Activated T-cell treated with anti-CD3 and anti-CD28 coated beads, Interleukin-2, amount 50 U/mL, for 1 hour (primary cell): Measurements from ENCODE around the gene GPR162.
A peak's percentile ranks its signal among the peaks of the same experiment; 100 is the strongest.

Experiments
- DNase-seq: peaks from one replicate; pipeline ENCODE4 v3.0.0-alpha.2; 2020

GPR162 gene

GRCh38 chr12:6788972-6789924, 32.4 kb upstream of the GPR162 start, which contains the start of gene CD4:
TSS of gene CD4 (plus strand) at chr12:6789528. CDS start at chr12:6800139, 10,611 bp downstream.
- peak; percentile 70 for DNase-seq

DNA sequence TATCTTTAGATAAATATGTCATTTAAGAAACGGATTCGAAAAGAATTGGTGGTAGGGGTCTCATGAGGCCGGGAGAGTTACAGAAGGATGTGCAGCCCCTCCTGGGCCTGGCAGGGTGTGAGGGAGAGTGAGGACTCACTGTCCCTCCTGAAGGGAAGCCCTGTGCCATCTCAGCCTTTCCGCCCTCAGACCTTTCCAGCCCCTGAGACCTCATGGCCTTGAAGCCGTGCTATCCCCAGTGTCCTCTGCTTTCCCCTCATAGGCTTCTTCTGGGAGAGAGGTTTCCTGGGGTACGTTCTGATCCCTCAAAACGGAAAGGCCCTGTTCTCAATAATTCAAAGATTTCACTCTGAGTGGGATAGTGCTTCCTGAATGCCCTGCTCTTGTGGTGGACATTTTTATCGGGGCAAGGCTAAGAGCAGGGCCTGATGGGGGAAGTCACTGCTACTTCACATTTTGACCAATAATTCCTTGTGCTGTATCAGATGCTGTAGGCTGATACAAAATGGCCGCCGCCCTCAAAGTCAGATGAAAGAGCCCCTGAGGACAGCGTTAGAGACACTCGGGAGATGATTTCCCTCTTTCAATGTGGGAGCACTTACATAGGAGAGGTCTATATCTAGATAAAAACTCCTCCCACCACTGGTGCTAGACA, 31.0 kb upstream of the GPR162 start:
- peak; percentile 49 for DNase-seq

GRCh38 chr12:6791931-6792520, 29.6 kb upstream of the GPR162 start:
- DNase-seq: no peak

GRCh38 chr12:6792522-6793201, 29.0 kb upstream of the GPR162 start:
- peak; percentile 52 for DNase-seq

- no peak for DNase-seq
These were observed 26.5 kb upstream of the GPR162 start for GRCh38 chr12:6795088-6795487.

DNA sequence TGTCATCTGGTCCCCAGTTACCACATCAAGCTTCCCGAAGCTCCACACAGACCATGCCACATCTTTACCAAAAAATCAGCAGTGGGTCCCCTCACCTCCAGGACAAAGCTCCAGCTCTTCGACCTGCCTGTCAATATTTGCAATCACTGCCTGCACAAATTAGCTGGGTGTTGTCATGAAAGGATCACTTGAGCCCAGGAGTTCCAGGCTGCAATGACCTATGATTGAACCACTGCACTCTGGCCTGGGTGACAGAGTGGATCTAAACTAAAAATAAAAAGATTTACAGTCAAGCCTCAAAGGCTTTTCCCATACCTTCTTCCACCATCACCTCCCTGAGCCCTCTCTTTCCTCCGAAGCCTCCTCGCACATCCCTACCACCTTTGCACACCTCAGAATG, 25.0 kb upstream of the GPR162 start:
- no peak for DNase-seq

DNA sequence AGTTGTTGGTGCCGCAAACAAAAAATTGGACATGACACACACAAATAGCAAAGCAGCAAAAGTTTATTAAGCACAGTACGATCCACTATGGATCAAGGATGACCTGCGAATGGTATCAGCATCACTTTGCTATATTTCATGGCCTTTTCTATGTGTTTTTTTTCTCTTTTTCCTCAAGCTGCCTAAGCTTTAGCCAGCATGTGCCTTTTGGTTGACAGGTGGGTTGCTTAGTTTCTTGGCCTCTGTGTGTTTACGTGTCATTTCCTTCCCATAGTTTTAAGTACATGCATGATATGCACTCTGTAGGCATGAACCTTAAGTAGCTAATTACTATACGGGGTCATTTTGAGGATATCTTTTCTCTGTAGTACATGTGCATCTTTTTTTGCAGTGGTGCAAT, 22.5 kb upstream of the GPR162 start:
- DNase-seq: no peak

DNA sequence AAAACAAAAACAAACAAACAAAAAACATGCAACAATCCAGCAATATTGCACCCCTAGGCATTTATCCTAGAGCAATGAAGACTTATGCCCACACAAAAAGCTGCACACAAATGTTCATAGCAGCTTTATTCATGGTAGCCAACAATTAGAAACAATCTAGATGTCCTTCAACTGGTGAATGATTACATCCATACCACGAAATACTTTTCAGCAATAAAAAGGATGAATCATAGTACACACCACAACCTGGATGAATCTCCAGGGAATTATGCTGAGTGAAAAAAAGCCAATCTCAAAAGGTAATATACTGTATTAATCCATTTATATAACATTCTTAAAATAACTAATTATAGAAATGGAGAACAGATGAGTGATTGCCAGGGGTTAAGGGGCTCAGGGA, 14.5 kb upstream of the GPR162 start:
- no peak for DNase-seq

DNA sequence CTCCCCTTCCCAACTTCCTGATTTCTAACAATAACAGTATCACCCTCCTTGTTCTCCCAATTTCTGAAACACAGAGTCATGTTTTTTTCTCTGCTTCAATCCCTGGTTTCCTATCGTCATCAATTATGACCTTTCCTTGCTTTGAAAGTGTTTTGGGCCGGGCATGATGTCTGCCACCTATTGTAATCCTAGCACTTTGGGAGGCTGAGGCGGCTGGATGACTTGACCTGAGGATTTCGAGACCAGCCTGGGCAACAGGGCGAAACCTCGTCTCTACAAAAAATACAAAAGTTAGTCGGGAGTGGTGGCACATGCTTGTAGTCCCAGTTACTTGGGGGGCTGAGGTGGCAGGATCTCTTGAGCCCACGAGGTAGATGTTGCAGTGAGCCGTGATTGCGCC, 12.6 kb upstream of the GPR162 start:
- no peak for DNase-seq

GRCh38 chr12:6810758-6811157, 10.9 kb upstream of the GPR162 start:
- DNase-seq: no peak

DNA sequence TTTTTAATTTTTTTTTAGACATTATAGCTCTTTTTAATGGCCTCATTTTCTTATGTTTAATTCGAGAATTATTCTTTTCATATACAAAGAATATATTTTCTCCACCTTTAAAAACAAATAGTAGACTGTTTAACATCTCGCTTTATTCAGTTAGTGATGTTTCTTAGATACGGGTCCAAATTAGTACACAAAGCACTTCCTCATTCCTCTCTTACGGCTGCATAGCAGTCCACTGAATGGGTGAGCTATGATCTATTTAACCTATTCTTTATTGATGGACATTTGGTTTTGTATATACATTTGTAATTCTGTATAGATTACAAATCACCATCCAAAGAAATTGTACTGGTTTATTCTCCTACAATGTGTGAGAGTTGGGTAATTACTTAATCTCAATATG, 8.3 kb upstream of the GPR162 start:
- DNase-seq: no peak

DNA sequence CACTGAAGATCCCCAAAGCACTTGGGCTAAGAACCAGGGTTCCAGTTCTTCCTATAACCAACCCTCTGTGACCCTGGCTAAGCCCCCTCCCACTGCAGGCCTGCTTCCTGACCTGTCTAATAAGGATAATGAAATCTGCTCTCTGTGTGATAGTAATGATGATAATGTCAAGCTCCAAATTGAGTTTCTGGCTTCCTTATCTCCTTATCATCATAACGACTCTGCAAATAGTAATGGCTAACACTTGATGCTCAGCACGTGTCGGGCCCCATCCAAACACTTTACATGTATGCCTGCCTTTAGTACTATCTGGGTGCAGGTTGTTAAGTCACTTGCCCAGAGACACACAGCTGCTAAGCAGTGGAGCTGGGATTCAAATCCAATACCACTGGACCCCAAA, 5.0 kb upstream of the GPR162 start:
- no peak for DNase-seq

DNA sequence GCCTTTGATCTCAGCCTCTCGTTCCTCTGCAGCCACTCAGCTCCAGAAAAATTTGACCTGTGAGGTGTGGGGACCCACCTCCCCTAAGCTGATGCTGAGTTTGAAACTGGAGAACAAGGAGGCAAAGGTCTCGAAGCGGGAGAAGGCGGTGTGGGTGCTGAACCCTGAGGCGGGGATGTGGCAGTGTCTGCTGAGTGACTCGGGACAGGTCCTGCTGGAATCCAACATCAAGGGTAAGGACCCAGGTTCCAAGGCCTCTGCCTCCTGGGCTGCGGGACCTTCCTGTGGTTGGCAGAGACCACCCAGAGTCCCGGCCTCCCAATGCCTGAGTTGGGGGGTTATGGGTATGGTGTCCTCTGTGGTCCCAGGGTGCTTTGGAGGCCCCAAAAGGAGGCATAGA, 4.5 kb upstream of the GPR162 start:
- DNase-seq: no peak

GRCh38 chr12:6817662-6818157, 3.9 kb upstream of the GPR162 start:
- DNase-seq: no peak

GRCh38 chr12:6818222-6818621, 3.4 kb upstream of the GPR162 start:
- DNase-seq: no peak

- DNase-seq: no peak
These were observed 3.0 kb upstream of the GPR162 start for GRCh38 chr12:6818645-6819044.

GRCh38 chr12:6819106-6820030, 2.3 kb upstream of the GPR162 start:
- DNase-seq: no peak

- DNase-seq: no peak
These were observed 1.5 kb upstream of the GPR162 start for GRCh38 chr12:6820166-6820565.

DNA sequence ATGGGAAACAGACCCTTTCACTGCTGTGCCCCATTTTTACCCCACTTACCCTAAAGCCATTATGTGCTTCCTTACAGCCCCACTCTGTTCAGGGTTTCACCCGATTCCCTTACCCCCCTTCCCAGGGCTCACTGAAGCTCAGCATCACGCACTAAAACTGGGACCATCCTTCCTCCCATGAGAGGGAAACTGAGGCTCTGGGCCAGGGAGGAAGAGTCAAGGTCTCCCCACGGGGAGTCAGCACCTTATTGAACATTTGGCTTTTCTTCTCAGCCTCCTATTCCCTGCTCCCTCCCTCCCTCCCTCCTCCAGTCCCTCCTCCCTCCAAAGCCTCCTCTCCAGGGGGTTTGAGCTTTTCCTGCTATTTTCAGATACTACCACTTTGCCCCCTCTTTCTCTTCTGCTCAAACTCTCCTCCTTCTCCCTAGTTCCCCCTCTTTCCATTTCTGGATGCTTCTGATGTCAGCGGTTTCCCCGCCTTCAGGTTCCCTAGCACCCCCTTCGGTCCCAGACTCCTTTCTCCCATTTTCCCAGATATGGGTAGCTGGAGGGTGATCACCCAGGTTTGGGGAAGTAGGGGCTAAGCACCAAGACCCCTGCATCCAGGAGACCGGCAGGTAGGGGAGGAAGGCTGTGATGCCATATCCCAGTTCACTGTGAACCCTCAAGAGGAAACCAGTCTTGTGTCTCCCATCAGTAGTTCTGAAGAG, 960 bp downstream of the GPR162 start:
- DNase-seq: no peak

DNA sequence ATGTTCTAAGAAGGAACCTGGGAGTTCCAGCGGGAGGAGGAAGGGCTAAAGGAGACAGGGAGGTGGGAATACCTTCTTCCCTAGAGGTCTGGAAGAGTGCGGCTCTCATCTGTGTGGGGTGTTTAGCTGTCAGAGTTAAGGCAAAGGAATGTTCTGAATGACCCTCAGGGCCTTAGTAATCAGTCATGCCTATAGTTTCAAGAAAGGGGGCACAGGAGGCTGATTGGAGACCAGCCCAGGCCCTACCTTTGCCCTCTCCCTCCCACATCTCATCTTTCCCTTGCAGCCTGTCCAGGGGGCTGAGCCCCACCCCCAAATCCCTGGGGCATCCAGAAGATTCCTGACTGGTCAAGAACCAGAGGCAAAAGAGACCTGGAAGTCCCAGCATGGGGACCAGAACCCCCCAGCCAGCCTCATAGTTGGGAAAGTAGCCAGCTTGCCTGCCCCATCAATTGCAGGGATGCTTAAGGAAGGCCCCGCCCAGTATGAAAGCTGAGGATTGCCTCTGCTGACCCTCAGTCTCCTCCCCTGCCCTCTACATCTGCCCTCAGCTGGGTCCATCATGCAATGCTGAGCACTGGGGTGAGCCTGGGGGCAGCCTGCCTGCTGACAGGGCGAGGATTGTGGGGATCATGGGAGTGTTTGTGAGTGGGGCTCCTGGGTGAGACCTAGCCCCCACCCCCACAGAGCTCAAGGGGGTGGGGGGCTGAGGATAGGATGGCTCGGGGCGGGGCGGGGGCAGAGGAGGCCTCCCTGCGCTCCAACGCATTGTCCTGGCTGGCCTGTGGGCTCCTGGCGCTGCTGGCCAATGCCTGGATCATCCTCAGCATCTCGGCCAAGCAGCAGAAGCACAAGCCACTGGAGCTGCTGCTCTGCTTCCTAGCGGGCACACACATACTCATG, 1.8 kb downstream of the GPR162 start:
- DNase-seq: no peak
